ENCODE measurements around the gene TNIK. TPM values are rescaled to one million over a fixed set of nuclear protein-coding genes. Genes with fewer than 3 reads are reported as not detected.

Gene TNIK
- total and polyA plus RNA-seq, 2 experiments from 2014 or later = 7.4 to 13.8 TPM

- no peak for DNase-seq (ENCODE audit: low spot score)
- no peak overlapping the region for H2AFZ ChIP-seq
- no peak overlapping the region for H3K4me2 ChIP-seq
- no peaks in the 10 kb centered on the region for H3K27me3 ChIP-seq
- H3K4me3 ChIP-seq = no peak overlapping the region
- WGBS (ENCODE audit: low lambda C conversion rate, missing lambda C conversion rate) = 83% methylated on average over 3 of the region's 3 CpGs
- no peaks in the 10 kb centered on the region for H4K20me1 ChIP-seq (ENCODE audit: insufficient read depth, poor library complexity, severe bottlenecking)
- H3K27ac ChIP-seq = no peak overlapping the region
- no peaks in the 10 kb centered on the region for H3K36me3 ChIP-seq (replicated peaks; ENCODE audit: insufficient read depth, low read depth)
- H3K9me2 ChIP-seq (replicated peaks; ENCODE audit: insufficient read depth) = no peaks in the 10 kb centered on the region
- TF ChIP-seq EZH2phosphoT487 (IDR thresholded peaks at IDR 0.05; ENCODE audit: low read depth, severe bottlenecking, unreplicated experiment) (no peak), CTCF (IDR thresholded peaks at IDR 0.05; ENCODE audit: poor library complexity) (no peak), EZH2 (IDR thresholded peaks at IDR 0.05; ENCODE audit: borderline replicate concordance) (no peak)
- H3K9me3 ChIP-seq (ENCODE audit: low read depth) = no peaks in the 10 kb centered on the region
- H3K79me2 ChIP-seq = no peaks in the 10 kb centered on the region
- peaks cover under 1% of the 10 kb centered on the region for H3K4me1 ChIP-seq (ENCODE audit: insufficient read depth)
Observed at GRCh38 chr3:171165499-171165921, 294.7 kb downstream of the TNIK start.

GRCh38 chr3:171164067-171164465 is 296.1 kb downstream of the TNIK start:
- H3K9me2 ChIP-seq (replicated peaks; ENCODE audit: insufficient read depth) = no peaks in the 10 kb centered on the region
- no peak overlapping the region for H3K27ac ChIP-seq
- TF ChIP-seq EZH2phosphoT487 (IDR thresholded peaks at IDR 0.05; ENCODE audit: low read depth, severe bottlenecking, unreplicated experiment) (no peak), CTCF (IDR thresholded peaks at IDR 0.05; ENCODE audit: poor library complexity) (no peak), EZH2 (IDR thresholded peaks at IDR 0.05; ENCODE audit: borderline replicate concordance) (no peak)
- H3K9me3 ChIP-seq (ENCODE audit: low read depth) = no peaks in the 10 kb centered on the region
- DNase-seq (ENCODE audit: low spot score) = no peak
- H3K4me2 ChIP-seq = no peak overlapping the region
- H3K27me3 ChIP-seq = no peaks in the 10 kb centered on the region
- H2AFZ ChIP-seq = no peak overlapping the region
- no peaks in the 10 kb centered on the region for H3K4me1 ChIP-seq (ENCODE audit: insufficient read depth)
- H3K36me3 ChIP-seq (replicated peaks; ENCODE audit: insufficient read depth, low read depth) = no peaks in the 10 kb centered on the region
- no peaks in the 10 kb centered on the region for H4K20me1 ChIP-seq (ENCODE audit: insufficient read depth, poor library complexity, severe bottlenecking)
- H3K4me3 ChIP-seq = no peak overlapping the region
- no peaks in the 10 kb centered on the region for H3K79me2 ChIP-seq

- no peaks in the 10 kb centered on the region for H3K79me2 ChIP-seq
- H3K27ac ChIP-seq = no peak overlapping the region
- TF ChIP-seq EZH2phosphoT487 (IDR thresholded peaks at IDR 0.05; ENCODE audit: low read depth, severe bottlenecking, unreplicated experiment) = no peak
- TF ChIP-seq CTCF (IDR thresholded peaks at IDR 0.05; ENCODE audit: poor library complexity) = peak; percentile 47
- no peak for TF ChIP-seq EZH2 (IDR thresholded peaks at IDR 0.05; ENCODE audit: borderline replicate concordance)
- H3K9me2 ChIP-seq (replicated peaks; ENCODE audit: insufficient read depth) = no peaks in the 10 kb centered on the region
- no peaks in the 10 kb centered on the region for H3K27me3 ChIP-seq
- H2AFZ ChIP-seq = no peak overlapping the region
- H3K9me3 ChIP-seq (ENCODE audit: low read depth) = no peaks in the 10 kb centered on the region
- no peaks in the 10 kb centered on the region for H3K4me1 ChIP-seq (ENCODE audit: insufficient read depth)
- no peak for DNase-seq (ENCODE audit: low spot score)
- no peaks in the 10 kb centered on the region for H3K36me3 ChIP-seq (replicated peaks; ENCODE audit: insufficient read depth, low read depth)
- no peak overlapping the region for H3K4me2 ChIP-seq
- no peak overlapping the region for H3K4me3 ChIP-seq
- H4K20me1 ChIP-seq (ENCODE audit: insufficient read depth, poor library complexity, severe bottlenecking) = no peaks in the 10 kb centered on the region
Observed at GRCh38 chr3:171163101-171164066, 296.8 kb downstream of the TNIK start.

Measured in hepatocyte (in vitro differentiated cells).